SK-N-SH treated with all-trans-retinoic acid at 6 μM for 48 hours (cell line): ENCODE results near the gene GRAMD4.

Experiments
- ATAC-seq: fragments of 200-7000 bp; cut with Tn5 transposase; 3 replicates; pipeline ENCODE4 v1.9.1; 2020; ENCODE audit warnings: mild to moderate bottlenecking, moderate library complexity
- ARNTL ChIP-seq: fragments of 450-650 bp; formaldehyde crosslinking; IDR thresholded peaks from 2 replicates; pipeline ENCODE4 v1.5.0; 2020; ENCODE audit warnings: low read depth, mild to moderate bottlenecking, moderate library complexity, borderline replicate concordance
- BACH2 ChIP-seq: fragments of 250-450 bp; sonication (Bioruptor Pico); IDR thresholded peaks from 2 replicates; pipeline ENCODE4 v1.9.0; 2021; ENCODE audit warnings: mild to moderate bottlenecking, borderline replicate concordance
- CREB5 ChIP-seq: fragments of 250-450 bp; sonication (Bioruptor Pico); IDR thresholded peaks from 2 replicates; pipeline ENCODE4 v1.5.1; 2020; ENCODE audit warnings: low read depth, mild to moderate bottlenecking, moderate library complexity
- CSDC2 ChIP-seq: fragments of 250-450 bp; sonication (Bioruptor Pico); IDR thresholded peaks from 2 replicates; pipeline ENCODE4 v1.5.0; 2020; ENCODE audit warnings: mild to moderate bottlenecking, moderate library complexity
- ESRRG ChIP-seq: fragments of 250-450 bp; sonication (Bioruptor Pico); IDR thresholded peaks from 2 replicates; pipeline ENCODE4 v1.6.1; 2021; ENCODE audit warnings: mild to moderate bottlenecking
- GLIS3 ChIP-seq: fragments of 250-450 bp; sonication (Bioruptor Pico); IDR thresholded peaks from 2 replicates; pipeline ENCODE4 v1.5.0; 2020; ENCODE audit warnings: mild to moderate bottlenecking, moderate library complexity
- ISL1 ChIP-seq: fragments of 250-450 bp; sonication (Bioruptor Pico); IDR thresholded peaks from 2 replicates; pipeline ENCODE4 v2.1.2; 2022; ENCODE audit warnings: mild to moderate bottlenecking, moderate library complexity
- OSR1 ChIP-seq: fragments of 250-450 bp; sonication (Bioruptor Pico); IDR thresholded peaks from 2 replicates; pipeline ENCODE4 v1.8.0; 2022; ENCODE audit warnings: moderate library complexity, mild to moderate bottlenecking, inconsistent platforms
- PATZ1 ChIP-seq: fragments of 250-450 bp; sonication (Bioruptor Pico); IDR thresholded peaks from 2 replicates; pipeline ENCODE4 v1.8.0; 2020; ENCODE audit warnings: mild to moderate bottlenecking, moderate library complexity, borderline replicate concordance
- POU6F1 ChIP-seq: fragments of 250-450 bp; sonication (Bioruptor Pico); IDR thresholded peaks from 2 replicates; pipeline ENCODE4 v1.8.0; 2021; ENCODE audit warnings: low read depth, mild to moderate bottlenecking, moderate library complexity, borderline replicate concordance
- PPARA ChIP-seq: fragments of 250-450 bp; sonication (Bioruptor Pico); IDR thresholded peaks from 2 replicates; pipeline ENCODE4 v1.5.0; 2020; ENCODE audit warnings: mild to moderate bottlenecking, borderline replicate concordance
- RARB ChIP-seq: fragments of 250-450 bp; sonication (Bioruptor Pico); IDR thresholded peaks from 2 replicates; pipeline ENCODE4 v1.8.0; 2021; ENCODE audit warnings: mild to moderate bottlenecking, moderate library complexity
- SNAI2 ChIP-seq: fragments of 250-450 bp; sonication (Bioruptor Pico); IDR thresholded peaks from 2 replicates; pipeline ENCODE4 v1.5.0; 2020; ENCODE audit warnings: mild to moderate bottlenecking, moderate library complexity
- TCF4 ChIP-seq: fragments of 250-450 bp; sonication (Bioruptor Pico); IDR thresholded peaks from 2 replicates; pipeline ENCODE4 v1.8.0; 2021; ENCODE audit warnings: mild to moderate bottlenecking, moderate library complexity, borderline replicate concordance
- ZC3H10 ChIP-seq: fragments of 250-450 bp; sonication (Bioruptor Pico); IDR thresholded peaks from 2 replicates; pipeline ENCODE4 v1.5.1; 2021; ENCODE audit warnings: mild to moderate bottlenecking, moderate library complexity
- ZFP3 ChIP-seq: fragments of 250-450 bp; sonication (Bioruptor Pico); IDR thresholded peaks from 2 replicates; pipeline ENCODE4 v1.5.0; 2020; ENCODE audit warnings: mild to moderate bottlenecking, moderate library complexity
- ZFP30 ChIP-seq: fragments of 450-650 bp; formaldehyde crosslinking; IDR thresholded peaks from 2 replicates; pipeline ENCODE4 v1.5.0; 2022; ENCODE audit warnings: mild to moderate bottlenecking, moderate library complexity
- ZNF565 ChIP-seq: fragments of 450-650 bp; formaldehyde crosslinking; conservative IDR thresholded peaks from 2 replicates; pipeline ENCODE4 v1.5.0; 2020; ENCODE audit warnings: low read depth, mild to moderate bottlenecking, moderate library complexity
- ZNF70 ChIP-seq: fragments of 450-650 bp; formaldehyde crosslinking; IDR thresholded peaks from 2 replicates; pipeline ENCODE4 v1.5.0; 2020; ENCODE audit warnings: mild to moderate bottlenecking, moderate library complexity
- TF ChIP-seq, protein P1 (sequence below): fragments of 250-450 bp; sonication (Bioruptor Pico); IDR thresholded peaks from 2 replicates; pipeline ENCODE4 v1.5.1; 2021; ENCODE audit warnings: mild to moderate bottlenecking, moderate library complexity
- TF ChIP-seq, protein P2 (sequence below): fragments of 250-450 bp; sonication (Bioruptor Pico); IDR thresholded peaks from 2 replicates; pipeline ENCODE4 v1.5.0; 2020; ENCODE audit warnings: mild to moderate bottlenecking, moderate library complexity

The GRAMD4 gene

GRCh38 chr22:46703171-46703995, 83.2 kb downstream of the GRAMD4 start:
- TF ChIP-seq ESRRG (CRISPR knock-in tag), result no peak
- TF ChIP-seq ZC3H10 (CRISPR knock-in tag), result no peak
- TF ChIP-seq CSDC2 (CRISPR knock-in tag), result no peak
- no peak for TF ChIP-seq POU6F1 (CRISPR knock-in tag)
- no peak for TF ChIP-seq PATZ1 (CRISPR knock-in tag)
- TF ChIP-seq TCF4 (CRISPR knock-in tag), result no peak
- TF ChIP-seq ISL1, result no peak
- no peak for TF ChIP-seq GLIS3
- TF ChIP-seq RARB, result no peak
- no peak for TF ChIP-seq BACH2 (CRISPR knock-in tag)
- TF ChIP-seq, protein P1, sequence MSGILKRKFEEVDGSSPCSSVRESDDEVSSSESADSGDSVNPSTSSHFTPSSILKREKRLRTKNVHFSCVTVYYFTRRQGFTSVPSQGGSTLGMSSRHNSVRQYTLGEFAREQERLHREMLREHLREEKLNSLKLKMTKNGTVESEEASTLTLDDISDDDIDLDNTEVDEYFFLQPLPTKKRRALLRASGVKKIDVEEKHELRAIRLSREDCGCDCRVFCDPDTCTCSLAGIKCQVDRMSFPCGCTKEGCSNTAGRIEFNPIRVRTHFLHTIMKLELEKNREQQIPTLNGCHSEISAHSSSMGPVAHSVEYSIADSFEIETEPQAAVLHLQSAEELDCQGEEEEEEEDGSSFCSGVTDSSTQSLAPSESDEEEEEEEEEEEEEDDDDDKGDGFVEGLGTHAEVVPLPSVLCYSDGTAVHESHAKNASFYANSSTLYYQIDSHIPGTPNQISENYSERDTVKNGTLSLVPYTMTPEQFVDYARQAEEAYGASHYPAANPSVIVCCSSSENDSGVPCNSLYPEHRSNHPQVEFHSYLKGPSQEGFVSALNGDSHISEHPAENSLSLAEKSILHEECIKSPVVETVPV (CRISPR knock-in tag), result no peak
- no peak for TF ChIP-seq ZNF70 (CRISPR knock-in tag)
- TF ChIP-seq ZNF565, result no peak
- no peak for TF ChIP-seq PPARA
- TF ChIP-seq, protein P2, sequence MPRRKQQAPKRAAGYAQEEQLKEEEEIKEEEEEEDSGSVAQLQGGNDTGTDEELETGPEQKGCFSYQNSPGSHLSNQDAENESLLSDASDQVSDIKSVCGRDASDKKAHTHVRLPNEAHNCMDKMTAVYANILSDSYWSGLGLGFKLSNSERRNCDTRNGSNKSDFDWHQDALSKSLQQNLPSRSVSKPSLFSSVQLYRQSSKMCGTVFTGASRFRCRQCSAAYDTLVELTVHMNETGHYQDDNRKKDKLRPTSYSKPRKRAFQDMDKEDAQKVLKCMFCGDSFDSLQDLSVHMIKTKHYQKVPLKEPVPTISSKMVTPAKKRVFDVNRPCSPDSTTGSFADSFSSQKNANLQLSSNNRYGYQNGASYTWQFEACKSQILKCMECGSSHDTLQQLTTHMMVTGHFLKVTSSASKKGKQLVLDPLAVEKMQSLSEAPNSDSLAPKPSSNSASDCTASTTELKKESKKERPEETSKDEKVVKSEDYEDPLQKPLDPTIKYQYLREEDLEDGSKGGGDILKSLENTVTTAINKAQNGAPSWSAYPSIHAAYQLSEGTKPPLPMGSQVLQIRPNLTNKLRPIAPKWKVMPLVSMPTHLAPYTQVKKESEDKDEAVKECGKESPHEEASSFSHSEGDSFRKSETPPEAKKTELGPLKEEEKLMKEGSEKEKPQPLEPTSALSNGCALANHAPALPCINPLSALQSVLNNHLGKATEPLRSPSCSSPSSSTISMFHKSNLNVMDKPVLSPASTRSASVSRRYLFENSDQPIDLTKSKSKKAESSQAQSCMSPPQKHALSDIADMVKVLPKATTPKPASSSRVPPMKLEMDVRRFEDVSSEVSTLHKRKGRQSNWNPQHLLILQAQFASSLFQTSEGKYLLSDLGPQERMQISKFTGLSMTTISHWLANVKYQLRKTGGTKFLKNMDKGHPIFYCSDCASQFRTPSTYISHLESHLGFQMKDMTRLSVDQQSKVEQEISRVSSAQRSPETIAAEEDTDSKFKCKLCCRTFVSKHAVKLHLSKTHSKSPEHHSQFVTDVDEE (CRISPR knock-in tag), result no peak
- no peak for TF ChIP-seq CREB5
- TF ChIP-seq OSR1 (CRISPR knock-in tag), result no peak
- TF ChIP-seq ZFP3 (CRISPR knock-in tag), result no peak
- no peak for ATAC-seq

DNA sequence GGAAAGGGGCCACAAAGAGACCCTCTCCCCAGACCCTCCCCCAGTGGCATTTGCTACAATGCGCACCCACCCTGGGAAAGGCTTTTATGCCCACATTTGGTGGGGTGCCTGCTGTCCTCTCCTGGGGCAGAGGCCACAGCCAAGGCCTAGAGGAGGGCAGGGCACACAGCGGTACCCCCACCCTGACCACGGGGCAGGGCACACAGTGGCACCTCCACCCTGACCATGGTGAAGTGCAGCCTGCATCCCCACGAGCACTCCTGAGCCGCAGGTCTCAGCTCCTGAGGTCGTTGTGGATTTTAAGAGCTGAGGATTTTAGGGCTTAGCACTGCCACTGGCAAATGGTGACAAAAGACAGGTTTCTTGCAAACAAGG, 83.8 kb downstream of the GRAMD4 start:
- ATAC-seq, result no peak
- no peak for TF ChIP-seq ZNF565
- no peak for TF ChIP-seq ARNTL (CRISPR knock-in tag)
- TF ChIP-seq, protein P2 (CRISPR knock-in tag), result no peak
- TF ChIP-seq SNAI2, result no peak
- TF ChIP-seq PPARA, result no peak
- TF ChIP-seq CSDC2 (CRISPR knock-in tag), result no peak
- TF ChIP-seq BACH2 (CRISPR knock-in tag), result no peak
- TF ChIP-seq POU6F1 (CRISPR knock-in tag), result no peak
- TF ChIP-seq ZFP30 (CRISPR knock-in tag), result no peak
- TF ChIP-seq ZFP3 (CRISPR knock-in tag), result no peak
- no peak for TF ChIP-seq PATZ1 (CRISPR knock-in tag)
- TF ChIP-seq, protein P1 (CRISPR knock-in tag), result no peak
- TF ChIP-seq OSR1 (CRISPR knock-in tag), result no peak
